HG02884 (cell line): ENCODE measurements around the gene SYNDIG1.
A peak's percentile ranks its signal among the peaks of the same experiment; 100 is the strongest.
"Not testable (repeated sequence)": the region's sequence is repeated elsewhere in the genome, so short reads cannot be mapped to it uniquely, and the experiment has no call there.

Experiments
- ATAC-seq: cut with Tn5 transposase; IDR thresholded peaks from one replicate; pipeline ENCODE4 v1.9.1; 2021; ENCODE audit warnings: mild to moderate bottlenecking, moderate library complexity; ENCODE audit not compliant: unreplicated experiment

The SYNDIG1 gene

DNA sequence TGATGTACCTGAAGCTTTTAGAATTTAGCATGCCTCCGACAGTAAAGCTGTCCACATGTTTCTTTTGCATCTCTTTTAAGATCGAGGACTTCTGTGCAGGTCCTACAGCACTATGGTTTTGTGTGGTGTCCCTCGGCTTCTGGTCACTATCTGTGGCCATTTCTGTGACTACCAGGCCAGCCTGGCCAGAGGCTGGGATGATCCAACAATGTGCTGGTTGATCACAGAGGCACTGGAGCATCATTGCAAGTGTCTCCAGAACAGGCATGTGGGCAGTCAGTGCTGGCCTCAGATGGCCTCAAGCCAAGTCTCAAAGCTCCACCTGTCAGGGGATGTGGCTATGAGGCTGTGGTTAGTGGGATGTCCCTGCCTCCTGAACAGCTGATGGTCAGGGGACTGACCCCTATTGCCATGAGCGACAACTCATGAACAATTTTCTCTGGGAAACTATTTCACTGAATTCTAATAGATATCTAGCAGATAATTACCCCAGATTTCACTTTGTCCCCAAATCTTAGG is 136.6 kb downstream of the SYNDIG1 start:
- no peak for ATAC-seq

DNA sequence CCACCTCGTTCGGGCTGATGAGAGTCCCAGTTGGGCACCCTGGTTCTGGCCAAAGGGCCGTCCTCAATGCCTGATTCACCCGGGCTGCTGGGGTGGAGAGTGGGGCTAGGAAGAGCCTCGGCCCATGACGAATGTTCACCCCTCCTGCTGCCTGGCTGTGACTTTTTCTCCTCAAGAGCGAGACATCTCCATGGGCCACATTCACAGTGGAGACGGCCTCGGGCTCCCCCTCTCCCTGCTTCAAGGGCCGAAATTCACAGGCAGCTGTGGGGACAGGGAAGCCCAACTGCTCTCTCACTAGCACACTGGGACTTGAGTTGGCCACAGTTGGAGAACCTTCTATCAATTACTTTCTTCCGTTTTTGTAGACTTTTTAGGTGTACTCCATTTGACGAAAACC is 138.0 kb downstream of the SYNDIG1 start:
- no peak for ATAC-seq

DNA sequence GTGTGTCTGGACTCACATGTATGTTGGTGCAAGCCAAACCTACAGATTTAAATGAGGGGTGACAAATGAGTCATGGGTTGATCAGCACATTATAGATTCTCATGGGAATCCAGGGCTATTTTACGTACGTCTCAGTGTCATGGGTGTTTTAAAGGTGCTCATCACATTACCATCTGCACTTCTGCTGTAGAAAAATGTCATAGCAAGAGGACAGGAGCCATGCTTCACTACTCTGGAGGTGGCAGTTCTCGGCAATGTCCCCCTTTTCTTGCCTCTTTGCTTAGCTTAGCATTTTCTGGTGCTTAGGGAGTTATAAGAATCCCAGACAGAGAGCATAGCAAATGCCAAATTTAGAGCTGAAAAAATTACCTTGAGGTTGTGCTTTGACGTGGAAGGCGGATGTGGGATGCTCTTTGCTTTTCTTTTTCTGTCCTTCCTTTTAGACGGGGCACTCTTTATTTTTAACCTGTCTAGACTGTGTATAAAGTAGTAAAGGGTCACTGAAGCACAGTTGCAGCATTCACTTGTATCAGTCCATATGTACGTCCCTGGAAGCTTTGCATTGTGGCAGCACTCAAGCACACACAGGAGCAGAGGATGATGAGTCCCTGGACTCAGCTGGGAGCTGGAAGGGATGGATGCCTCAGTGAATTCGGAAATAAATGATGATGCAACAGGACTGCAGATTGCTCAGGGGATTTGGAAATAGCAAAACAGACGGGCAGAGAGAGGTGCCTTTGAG is 139.7 kb downstream of the SYNDIG1 start:
- ATAC-seq, result peak; percentile 73

DNA sequence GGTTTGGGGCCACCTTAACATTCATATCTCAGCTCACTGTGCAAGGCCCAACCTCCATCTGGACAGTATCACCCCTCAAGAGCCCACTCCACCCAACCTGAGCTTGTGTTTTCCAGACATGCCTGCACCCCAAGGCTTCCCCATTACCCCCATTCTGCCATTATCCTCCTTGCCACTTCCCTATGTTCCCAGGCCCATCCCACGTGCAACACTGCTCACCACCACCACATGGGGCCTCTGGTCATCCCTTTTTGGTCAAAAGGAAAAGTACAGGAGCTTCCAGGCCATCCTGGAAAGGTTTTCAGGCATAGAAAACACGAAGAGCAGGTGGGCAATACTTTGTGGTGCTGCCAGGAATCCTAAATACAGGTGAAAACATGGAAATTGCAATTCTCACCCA is 140.3 kb downstream of the SYNDIG1 start:
- ATAC-seq, result no peak

DNA sequence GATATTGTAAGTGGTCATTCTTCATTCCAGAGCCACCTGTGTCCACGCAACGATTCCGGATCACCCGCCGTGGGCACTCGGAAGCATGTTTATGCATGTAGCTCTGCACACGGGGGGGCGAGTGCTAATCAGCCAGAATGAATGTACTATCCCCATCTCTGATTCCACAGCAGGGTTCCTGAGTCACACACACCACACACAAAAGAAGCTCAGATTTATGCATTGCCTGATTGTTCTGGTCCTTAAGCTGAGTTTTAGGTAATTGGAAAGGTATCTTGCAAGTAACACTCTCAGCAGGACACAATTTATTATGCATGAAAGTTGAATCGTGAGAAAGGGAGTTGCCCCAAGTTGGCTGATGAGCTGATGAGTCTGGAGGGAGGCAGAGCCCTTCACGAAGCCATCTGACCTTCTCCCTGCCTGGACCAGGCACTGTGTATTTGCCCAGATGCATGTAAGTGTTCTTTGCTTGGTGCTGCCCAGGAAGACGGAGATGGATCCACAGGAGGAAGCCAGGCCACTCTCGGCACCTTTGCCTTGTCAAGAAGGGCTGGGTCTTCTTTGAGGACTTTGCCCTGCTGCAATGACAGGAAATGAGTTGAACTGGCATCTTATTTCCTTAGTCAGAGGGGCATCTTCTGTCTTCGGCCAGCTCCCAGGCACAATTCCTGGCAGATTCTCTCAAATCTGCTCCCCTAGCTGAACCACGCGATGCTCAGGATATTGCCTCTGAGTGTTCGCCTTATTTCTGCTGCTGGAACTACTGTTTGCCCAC is 141.1 kb downstream of the SYNDIG1 start:
- no peak for ATAC-seq

DNA sequence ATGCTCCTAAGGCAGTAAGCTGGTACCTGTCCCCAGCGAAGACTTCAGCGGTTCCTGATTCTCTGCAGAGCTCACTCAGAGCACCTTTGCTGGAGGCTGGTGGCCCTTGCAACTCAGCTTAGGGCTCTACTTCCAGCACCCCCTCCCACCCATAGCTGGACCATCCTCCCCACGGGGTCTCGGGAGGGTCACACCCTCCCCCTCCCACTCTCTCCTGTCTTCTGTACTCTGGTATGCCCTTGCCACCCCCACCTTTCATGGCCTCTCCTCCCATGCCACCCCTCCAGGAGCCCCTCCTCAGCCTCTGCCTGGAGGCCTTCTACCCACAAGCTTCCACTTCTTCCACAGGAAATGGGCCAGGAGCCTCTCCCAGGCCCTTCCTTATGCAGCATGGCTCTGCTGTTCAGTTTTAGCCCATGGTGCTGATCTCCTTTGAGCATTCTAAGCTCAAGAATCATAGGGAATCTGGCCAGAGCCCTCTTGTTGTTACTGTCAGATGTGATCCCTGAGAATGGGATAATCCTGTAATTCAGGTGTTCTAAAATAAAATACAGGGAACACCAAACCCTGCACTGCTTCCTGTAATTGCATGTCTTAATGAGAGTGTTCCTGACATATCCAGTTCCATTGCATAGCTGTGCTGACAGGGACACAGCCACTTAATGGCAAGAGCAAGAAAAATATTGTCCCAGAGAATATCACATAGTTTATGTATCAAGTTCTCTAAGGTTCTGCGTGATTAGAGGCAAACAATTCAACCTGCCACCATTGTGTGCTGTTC is 142.1 kb downstream of the SYNDIG1 start:
- no peak for ATAC-seq

DNA sequence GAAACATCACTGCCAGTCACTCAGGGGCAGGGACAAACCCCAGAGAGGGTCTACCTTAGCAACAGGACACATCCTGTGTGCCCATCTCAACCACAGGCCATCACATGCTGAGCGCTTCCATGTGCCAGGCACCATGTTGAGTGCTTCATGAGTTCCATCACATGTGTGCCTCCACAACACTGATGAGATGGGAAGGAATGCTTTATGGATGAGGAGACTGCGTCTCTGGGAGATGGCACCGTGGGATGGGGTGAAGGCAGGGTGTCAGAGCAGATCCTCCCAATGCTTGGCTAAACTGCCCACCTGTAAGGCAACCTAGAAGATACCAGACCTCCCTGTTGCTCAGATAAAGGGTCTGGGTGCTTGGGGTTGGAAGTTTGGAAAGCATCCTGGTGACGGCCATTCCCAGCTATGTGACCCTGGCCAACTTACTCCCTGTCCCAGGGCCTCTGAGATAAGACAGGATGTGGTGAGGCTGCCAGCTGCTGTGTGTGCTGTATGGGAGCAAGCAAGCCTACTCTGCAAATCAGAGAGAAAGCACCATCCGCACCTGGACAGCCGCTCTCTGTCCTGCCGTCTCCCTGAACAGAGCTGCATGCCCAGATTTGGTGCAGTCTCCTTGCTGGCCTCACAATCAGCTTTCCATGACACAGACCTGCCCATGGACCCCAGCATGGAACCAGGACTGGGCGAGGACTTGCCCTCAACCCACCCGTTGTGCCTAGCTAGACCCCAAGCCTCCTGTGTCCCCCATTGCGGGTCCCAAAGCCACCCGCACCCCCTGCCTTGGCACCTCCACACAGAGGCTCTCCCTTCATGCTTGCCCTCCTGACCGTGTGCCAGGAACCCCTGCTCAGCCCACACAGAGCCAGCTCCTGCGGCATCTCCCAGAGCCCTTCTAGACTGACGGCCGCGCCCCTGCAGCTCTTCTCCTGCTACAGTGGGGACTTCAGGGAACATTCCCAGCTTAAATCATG is 143.7 kb downstream of the SYNDIG1 start:
- ATAC-seq, result no peak

DNA sequence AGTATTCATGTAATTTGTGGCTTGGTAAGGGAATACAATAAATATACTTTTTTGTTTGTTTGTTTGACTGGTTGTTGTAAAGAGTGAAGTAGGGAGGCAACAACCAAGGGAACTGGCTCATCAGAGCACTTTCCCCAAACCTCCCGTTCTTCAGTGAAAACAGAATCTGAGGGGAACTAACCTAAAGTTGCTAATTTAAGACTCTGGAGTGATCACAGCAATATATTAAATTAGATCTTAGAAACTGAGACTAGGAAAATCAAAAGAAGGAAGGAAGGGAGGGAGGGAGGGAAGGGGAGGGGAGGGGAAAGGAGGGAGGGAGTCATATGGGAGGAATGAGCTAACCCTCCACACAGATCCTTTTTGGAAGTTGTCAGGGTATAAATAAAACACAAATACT is 144.9 kb downstream of the SYNDIG1 start:
- no peak for ATAC-seq

DNA sequence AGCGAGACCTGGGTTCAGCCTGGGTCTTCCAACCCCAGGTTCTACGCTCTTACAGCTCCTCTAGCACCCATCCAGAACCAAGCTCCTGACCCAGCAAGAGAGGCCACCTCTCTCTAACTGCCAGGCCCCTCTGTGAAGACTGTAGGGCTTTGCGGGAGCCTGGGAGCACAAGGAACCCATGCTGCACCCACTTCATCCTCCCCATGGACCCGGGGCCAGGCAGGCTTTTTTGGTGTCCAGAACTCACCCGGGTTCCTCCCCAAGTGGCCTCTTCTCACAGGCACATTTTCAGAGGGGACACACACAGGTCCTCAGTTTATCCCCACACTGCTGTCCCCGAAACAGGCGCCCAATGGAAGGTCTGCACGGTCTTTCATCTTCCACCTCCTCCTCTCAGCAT is 145.9 kb downstream of the SYNDIG1 start:
- no peak for ATAC-seq

DNA sequence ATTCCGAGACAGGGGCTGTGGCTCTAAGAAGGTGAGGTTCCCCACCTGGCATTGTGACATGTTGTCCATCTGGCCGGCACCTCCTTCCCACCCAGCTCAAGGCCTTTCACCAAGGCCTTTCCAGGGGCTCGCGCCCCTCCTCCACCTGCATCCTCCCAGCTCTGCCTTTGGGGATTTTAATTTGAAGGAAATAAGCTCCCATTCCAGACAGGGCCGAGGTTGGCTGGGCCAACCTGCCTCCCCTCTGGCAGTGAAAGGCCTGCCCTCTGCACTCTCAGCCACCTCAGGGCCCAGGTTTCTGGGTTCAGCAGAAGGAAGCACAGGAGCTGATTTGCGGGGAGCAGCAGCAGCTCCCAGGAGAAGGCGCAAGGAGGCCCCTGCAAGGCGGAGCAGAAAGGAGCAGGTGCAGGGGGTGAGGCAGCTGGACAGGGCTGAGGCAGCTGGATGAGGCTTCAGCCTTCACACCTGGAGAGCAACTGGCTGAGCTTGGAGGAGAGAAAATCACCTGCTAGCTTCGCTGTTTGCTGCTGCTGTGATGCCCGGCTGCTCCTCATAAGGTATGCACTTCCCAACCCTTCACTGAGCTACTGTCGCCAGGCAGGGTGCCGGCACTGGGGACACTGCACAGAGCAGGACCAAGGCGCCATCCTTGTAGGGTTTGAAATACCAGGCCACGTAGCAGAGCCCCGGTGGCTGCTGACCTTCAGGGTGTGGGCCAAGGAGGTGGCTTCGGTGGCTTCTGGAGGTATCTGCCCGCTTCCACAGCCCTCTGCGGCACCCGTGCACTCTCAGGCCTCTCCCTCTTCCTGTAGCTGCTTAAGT is 147.0 kb downstream of the SYNDIG1 start:
- ATAC-seq, result no peak

DNA sequence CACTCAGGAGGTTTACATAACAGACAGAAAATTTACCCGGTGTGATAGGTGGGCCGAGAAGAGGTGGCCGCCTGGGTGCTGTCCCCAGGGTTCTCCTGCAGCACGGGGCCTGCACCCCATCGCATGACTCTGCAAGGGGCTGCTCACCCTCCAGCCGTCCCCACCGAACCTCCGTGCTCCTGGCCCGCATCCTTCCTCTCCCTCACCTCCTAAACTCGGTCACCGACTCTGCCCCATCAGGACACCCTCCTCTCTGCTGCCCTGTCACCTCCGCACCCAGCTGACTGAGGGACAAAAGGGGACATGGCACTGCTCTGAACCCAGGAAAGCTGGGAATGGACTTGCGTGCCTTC is 147.6 kb downstream of the SYNDIG1 start:
- no peak for ATAC-seq

DNA sequence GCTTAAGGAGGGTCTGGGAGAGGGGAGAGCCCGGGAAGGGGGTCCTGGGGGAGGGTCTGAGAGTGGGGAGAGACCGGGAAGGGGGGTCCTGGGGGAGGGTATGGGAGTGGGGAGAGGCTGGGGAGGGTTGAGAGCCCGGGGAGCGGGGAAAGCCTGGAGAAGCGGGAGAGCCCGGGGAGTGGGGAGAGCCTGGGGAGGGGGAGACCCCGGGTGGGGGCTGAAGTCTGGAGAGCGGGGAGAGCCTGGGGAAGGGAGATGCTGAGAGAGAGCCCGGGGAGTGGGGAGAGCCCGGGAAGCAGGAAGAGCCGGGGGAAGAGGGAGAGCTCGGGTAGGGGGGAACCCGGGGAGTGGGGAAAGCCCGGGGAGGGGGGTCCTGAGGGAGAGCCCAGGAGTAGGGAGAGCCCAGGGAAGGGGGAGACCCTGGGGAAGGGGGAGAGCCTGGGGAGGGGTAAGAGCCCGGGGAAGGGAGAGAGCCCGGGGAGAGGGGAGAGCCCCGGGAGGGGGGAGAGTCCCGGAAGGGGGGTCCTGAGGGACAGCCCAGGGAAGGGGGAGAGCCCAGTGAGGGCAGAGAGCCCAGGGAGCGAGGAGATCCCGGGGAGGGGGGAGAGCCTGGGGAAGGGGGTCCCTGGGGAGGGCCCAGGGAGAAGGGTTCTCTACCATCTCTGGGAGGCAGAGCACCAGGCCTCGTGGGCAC is 148.5 kb downstream of the SYNDIG1 start:
- ATAC-seq, result no peak

DNA sequence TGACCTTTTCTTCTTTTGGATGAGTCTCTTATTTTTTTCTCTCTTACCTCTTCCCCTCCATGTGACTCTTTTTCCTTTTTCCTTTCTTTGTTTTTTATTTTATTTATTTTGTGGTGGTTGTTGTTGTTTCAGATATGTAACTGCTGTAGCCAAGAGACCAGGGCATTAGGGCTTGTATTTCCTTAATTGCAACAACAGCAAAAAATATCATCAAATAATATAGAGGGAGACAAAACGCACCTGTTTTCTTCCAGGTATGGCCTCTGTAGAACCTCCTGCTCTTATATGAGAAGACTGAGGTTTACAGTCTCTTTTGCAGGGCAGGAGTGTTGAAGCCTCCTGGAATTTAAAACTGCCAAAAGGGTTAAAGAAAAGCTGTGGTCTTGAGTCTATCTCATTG is 149.3 kb downstream of the SYNDIG1 start:
- ATAC-seq, result no peak

DNA sequence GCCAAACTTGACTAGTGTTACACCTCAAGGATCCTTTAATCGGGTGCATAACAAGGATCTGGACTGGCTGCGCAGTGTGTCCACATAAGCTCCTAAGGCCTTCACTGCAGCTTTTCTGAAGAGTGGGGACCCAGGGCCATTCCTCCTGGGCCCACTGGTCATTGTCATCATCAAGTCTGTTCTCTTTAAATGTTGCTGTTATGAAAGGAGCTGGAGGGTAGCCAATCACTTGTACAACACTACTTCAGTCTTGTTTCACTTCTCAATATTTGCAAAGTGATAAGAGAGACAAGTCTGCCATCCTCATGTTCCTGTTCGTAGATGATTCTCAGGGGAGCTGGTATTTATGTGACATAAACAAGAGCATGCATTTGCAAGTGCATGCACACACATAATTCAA is 149.8 kb downstream of the SYNDIG1 start:
- no peak for ATAC-seq

DNA sequence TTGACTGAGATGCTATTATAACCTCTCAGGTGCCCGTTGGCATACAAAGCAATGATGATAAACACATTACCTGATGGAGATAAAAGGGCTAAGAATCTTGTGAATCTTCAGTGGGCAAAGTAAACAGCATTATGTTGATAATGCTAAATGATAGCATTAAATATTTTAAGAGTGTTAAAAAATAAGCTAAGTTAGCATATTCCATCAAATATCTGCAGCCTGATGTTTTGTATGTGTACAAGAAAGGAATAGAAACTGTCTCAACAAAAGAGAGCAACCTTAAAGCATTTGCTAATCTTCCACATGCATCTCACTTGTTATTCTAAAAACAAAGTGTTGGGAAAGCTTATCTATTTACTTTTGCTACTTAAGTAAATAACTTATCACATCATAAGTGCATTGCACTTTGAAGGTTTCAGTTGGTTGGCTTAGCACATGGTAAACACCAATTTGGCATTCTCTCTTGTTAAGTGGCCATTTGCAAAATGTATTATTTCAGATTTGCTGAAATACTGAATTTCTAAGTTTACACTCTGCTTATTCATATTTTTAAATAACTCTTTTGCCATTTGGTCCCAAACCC is 151.6 kb downstream of the SYNDIG1 start:
- no peak for ATAC-seq

DNA sequence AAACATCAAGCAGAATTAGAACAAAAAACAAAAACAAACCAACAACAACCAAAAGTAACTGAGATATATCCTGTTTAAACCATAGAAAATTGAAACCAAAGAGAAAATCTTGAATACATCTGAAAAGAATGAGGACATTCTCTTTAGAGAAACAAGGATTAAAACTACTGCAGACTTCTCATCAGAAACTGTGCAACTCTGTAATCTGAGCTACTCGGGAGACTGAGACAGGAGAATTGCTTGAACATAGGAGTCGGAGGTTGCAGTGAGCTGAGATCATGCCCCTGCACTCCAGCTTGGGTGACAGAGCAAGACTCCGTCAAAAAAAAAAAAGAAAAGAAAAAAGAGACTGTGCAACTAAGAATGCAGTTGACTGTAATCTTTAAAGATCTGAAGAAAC is 153.4 kb downstream of the SYNDIG1 start:
- ATAC-seq, result no peak

DNA sequence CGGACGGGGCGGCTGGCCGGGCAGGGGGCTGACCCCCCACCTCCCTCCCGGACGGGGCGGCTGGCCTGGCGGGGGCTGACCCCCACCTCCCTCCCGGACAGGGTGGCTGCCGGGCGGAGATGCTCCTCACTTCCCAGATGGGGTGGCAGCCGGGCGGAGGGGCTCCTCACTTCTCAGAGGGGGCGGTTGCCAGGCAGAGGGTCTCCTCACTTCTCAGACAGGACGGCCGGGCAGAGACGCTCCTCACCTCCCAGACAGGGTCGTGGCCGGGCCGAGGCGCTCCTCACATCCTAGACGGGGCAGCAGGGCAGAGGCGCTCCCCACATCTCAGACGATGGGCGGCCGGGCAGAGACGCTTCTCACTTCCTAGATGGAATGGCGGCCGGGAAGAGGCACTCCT is 156.7 kb downstream of the SYNDIG1 start:
- ATAC-seq, result not testable (repeated sequence)

DNA sequence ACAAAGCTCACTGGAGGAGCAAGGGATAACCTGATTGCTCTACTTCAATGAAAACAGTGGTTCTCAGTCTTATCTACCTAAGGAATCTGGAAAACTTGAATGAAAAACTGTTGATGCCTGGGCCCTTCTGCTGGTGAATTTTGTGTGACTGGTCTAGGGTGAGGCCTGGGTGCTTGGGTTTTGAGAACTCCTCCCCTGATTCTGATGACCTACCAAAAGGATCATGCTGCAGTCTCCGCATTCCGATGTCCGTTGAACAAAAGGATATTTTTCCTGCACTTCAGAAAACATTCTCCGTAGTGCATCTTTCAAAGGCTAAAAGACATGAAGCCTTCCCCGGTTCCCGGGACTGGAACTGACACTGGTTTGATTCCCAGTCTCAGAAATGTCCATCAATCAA is 157.9 kb downstream of the SYNDIG1 start:
- ATAC-seq, result no peak

DNA sequence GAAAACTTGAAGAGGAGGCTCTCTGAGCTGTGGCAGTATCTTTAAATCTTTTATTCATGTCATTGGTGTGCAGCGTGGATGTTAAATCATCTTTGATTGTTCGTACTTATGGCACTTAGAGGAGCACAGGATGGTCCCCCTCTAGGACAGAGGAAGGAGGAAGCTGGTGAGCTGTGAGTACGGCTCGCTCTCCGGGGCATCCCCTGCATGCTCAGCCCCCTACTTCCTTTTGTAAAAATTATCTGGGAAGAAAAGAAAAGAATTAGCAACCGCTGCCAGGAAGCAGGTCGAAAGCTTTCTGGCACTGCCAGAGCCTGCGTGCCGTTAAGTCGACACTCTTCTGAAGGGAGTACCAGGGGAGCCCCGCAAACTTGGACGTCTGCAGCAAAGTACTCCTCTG is 158.5 kb downstream of the SYNDIG1 start:
- no peak for ATAC-seq
